Natural killer cell treated with Interleukin-12 subunit alpha and Interleukin-12 subunit beta and Interleukin-15 and Interleukin-18, amount 100 ng/mL, for 72 hours (primary cell): ENCODE results near the gene EEF1B2. TPM values are rescaled to one million over a fixed set of nuclear protein-coding genes. Genes with fewer than 3 reads are reported as not detected.

Source experiments
- total RNA-seq, 2 donors: library from RNA; stranded (reverse); gene quantifications; one replicate each; pipeline ENCODE4 v1.2.3, GENCODE V29; 2022

The EEF1B2 gene
- total RNA-seq, 2 donors from 2014 or later, result 408 to 472 TPM

Other genes with a start within 250 kb of the EEF1B2 start
- 10 to 100 TPM; 36.0 to 37.5 TPM for gene INO80D, start 73.7 kb upstream of the EEF1B2 start, total RNA-seq
- gene NDUFS1, start 451 bp upstream of the EEF1B2 start, total RNA-seq, result 10 to 100 TPM; 73.4 to 78.0 TPM
- gene ZDBF2, start 114.8 kb downstream of the EEF1B2 start, total RNA-seq, result 1 to 10 TPM; 3.9 to 6.0 TPM